ENCODE data around the gene CYP46A1. TPM values are rescaled to one million over a fixed set of nuclear protein-coding genes. Genes with fewer than 3 reads are reported as not detected.

CYP46A1 gene
- total RNA-seq, 1 experiment from 2014 or later, result 0.59 TPM

- Mint-ChIP-seq H3K27ac (peak overlapping the region in 2 of 3 experiments; percentile 42 to 71; a peak in 2 of 7 replicates), H3K4me3 (no peak overlapping the region; a peak in 1 of 5 replicates), H3K9me3 (no peaks in the 10 kb centered on the region; a peak in 1 of 5 replicates), H3K4me1 (peaks cover 6 to 33% of the 10 kb centered on the region in 2 experiments), H3K36me3 (ENCODE audit: insufficient read depth in 1 of 3, low read depth in 3 of 3) (no peaks in the 10 kb centered on the region), H3K27me3 (ENCODE audit: low read depth) (peaks cover 6% of the 10 kb centered on the region)
- H3T11ph ChIP-seq (ENCODE audit: low read length), result no peak overlapping the region
- H3K14ac ChIP-seq (ENCODE audit: insufficient read depth, low read length), result no peak overlapping the region; the same call in 1 of the 2 replicates
- H3K18ac ChIP-seq (ENCODE audit: insufficient read length, low read depth, low read length), result no peak overlapping the region
- H2BK5ac ChIP-seq (ENCODE audit: insufficient read length, low read length), result no peak overlapping the region
- H3K9ac ChIP-seq (ENCODE audit: extremely low read depth, insufficient read length, low read length), result no peak overlapping the region
- H3K23me2 ChIP-seq (ENCODE audit: insufficient read length, low read depth, low read length, poor library complexity, severe bottlenecking), result peaks cover 4% of the 10 kb centered on the region
- H2BK12ac ChIP-seq (ENCODE audit: insufficient read length, low read depth, low read length), result no peak overlapping the region
- H3K27ac ChIP-seq (ENCODE audit: insufficient read length, low read depth, low read length), result no peak overlapping the region
- H2BK20ac ChIP-seq (ENCODE audit: low read depth, low read length, poor library complexity, severe bottlenecking), result no peak overlapping the region
- H4K91ac ChIP-seq (ENCODE audit: insufficient read length, low read depth, low read length), result no peak overlapping the region
- H2AK5ac ChIP-seq (ENCODE audit: insufficient read length, low read length), result no peak overlapping the region
- H3K23ac ChIP-seq (ENCODE audit: insufficient read length, low read depth, low read length), result no peak overlapping the region
- H3K56ac ChIP-seq (ENCODE audit: insufficient read length, low read depth, low read length), result no peak overlapping the region
- H2BK15ac ChIP-seq (ENCODE audit: low read depth, low read length), result no peak overlapping the region
- no peak overlapping the region for H3K4me2 ChIP-seq (ENCODE audit: insufficient read depth, insufficient read length, low read length)
- no peak overlapping the region for H2BK120ac ChIP-seq (ENCODE audit: low read depth, low read length, poor library complexity, severe bottlenecking)
- no peaks in the 10 kb centered on the region for H3K27me3 ChIP-seq (ENCODE audit: insufficient read depth, low read length)
- no peak overlapping the region for H4K5ac ChIP-seq (ENCODE audit: insufficient read length, low read depth, low read length)
- WGBS (ENCODE audit: extremely low coverage, insufficient read length, low lambda C conversion rate), result no CpG with 5 or more reads among the region's 18 CpGs
- DNase-seq, result peak; percentile 29
- no peaks in the 10 kb centered on the region for H3K79me2 ChIP-seq (ENCODE audit: insufficient read depth, low read length)
- TF ChIP-seq CTCF (conservative IDR thresholded peaks at IDR 0.05), result no peak
- no peaks in the 10 kb centered on the region for H3K9me3 ChIP-seq (ENCODE audit: control insufficient read depth, low read depth, low read length)
- H4K20me1 ChIP-seq (ENCODE audit: control insufficient read depth, insufficient read depth, insufficient read length), result no peaks in the 10 kb centered on the region
- H3K4me1 ChIP-seq (ENCODE audit: insufficient read depth, low read length), result no peaks in the 10 kb centered on the region
- H3K79me1 ChIP-seq (ENCODE audit: insufficient read depth, low read depth, low read length, poor library complexity, severe bottlenecking), result no peaks in the 10 kb centered on the region
- H2AFZ ChIP-seq (ENCODE audit: low read length), result no peak overlapping the region
- H3K4ac ChIP-seq (ENCODE audit: low read depth, low read length), result no peak overlapping the region
- H4K8ac ChIP-seq (replicated peaks; ENCODE audit: insufficient read length, low read depth, low read length), result no peak overlapping the region
These were observed 41.9 kb downstream of the CYP46A1 start for GRCh38 chr14:99725774-99726537.

Data from H9 (cell line).